ENCODE measurements around the gene PTPRN2. TPM values are rescaled to one million over a fixed set of nuclear protein-coding genes. Genes with fewer than 3 reads are reported as not detected.

Gene PTPRN2
- total and polyA plus RNA-seq, 7 donors = 3.2 to 7.1 (median 5.5) TPM

DNA sequence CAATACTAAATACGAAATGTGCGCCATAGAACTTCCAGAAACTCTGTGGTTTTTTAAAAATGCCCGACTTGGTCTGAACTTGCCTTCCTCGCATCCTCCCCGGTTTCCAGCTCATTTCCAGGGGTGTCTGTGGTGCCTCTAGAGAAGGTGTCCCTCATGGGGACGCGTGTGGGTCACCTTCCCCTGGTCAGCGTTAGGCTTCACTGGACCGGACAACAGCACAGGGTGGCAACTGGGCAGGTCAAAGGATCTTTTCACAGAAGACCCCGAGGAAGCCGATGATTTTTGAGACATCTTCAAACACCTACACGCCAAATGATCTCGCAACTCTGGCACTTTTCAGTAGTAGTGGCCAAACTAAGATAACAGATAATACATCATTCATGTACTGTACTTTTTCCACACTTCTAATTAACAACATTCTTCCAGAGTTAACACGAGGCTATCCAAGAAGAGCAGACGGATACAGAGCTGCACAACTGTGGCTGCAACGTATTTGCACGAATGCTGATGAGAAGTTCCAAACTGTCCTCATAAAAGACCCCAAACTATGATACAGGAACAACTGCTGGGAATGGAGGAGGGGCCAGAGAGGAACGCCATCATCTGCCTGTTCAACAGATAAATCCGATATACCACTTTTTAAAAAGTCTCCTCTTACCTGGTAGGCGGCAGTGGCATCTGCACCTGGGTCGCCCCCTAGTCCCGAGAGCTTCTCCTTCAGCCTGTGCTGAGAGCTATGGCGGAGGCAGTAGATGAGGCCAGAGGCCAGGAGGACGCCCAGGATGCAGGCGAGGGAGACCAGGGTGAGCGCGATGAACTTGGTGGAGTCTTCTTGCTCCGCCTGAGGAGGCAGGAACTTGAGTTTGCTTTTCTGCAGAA lies 905.3 kb downstream of the PTPRN2 start:
- H3K27me3 ChIP-seq = peaks cover 36 to 80% (median 62%) of the 10 kb centered on the region in 3 donors
- intact Hi-C loops (cut with DNase I) = no loop called here
- H3K9me3 ChIP-seq = no peaks in the 10 kb centered on the region
- no peak overlapping the region for H3K27ac ChIP-seq
- no peaks in the 10 kb centered on the region for H3K36me3 ChIP-seq
- TF ChIP-seq, protein P1, sequence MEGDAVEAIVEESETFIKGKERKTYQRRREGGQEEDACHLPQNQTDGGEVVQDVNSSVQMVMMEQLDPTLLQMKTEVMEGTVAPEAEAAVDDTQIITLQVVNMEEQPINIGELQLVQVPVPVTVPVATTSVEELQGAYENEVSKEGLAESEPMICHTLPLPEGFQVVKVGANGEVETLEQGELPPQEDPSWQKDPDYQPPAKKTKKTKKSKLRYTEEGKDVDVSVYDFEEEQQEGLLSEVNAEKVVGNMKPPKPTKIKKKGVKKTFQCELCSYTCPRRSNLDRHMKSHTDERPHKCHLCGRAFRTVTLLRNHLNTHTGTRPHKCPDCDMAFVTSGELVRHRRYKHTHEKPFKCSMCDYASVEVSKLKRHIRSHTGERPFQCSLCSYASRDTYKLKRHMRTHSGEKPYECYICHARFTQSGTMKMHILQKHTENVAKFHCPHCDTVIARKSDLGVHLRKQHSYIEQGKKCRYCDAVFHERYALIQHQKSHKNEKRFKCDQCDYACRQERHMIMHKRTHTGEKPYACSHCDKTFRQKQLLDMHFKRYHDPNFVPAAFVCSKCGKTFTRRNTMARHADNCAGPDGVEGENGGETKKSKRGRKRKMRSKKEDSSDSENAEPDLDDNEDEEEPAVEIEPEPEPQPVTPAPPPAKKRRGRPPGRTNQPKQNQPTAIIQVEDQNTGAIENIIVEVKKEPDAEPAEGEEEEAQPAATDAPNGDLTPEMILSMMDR (IDR thresholded peaks at IDR 0.05) = no peak
- no peak for TF ChIP-seq POLR2AphosphoS5 (IDR thresholded peaks at IDR 0.05)
- no peak for TF ChIP-seq POLR2A (IDR thresholded peaks at IDR 0.05)
- TF ChIP-seq EP300 (IDR thresholded peaks at IDR 0.05) = no peak
- 62 to 68% methylated on average over 28 of the region's 28 CpGs for WGBS, 2 donors
- H3K4me1 ChIP-seq = peaks cover 0 to 26% (median 23%) of the 10 kb centered on the region in 4 donors
- no peak overlapping the region for H3K4me3 ChIP-seq
- DNase-seq = no peak

DNA sequence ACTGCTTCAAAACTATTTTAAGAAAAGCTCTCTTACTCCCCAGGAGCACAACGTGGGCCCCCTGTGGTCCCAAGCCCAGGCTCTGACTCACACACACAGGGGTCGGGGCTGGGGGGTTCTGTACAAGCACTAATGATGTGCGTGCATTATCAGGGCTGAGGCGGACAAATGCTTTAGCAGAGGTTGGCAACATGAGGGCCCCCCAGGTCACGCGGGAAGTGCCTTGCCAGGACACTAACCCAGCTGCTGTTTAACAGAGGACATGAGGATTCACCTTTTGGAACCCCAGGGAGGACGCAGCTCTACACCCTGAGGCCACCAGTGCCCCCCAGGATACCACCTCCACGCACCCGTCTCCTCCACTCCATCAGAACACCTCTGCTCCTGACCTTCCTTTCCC lies 908.0 kb downstream of the PTPRN2 start:
- Histone ChIP-seq H3K27me3 (peaks cover 14 to 59% (median 36%) of the 10 kb centered on the region in 3 donors), H3K9me3 (no peaks in the 10 kb centered on the region), H3K4me1 (peaks cover 0 to 11% (median 11%) of the 10 kb centered on the region in 4 donors), H3K36me3 (no peaks in the 10 kb centered on the region), H3K27ac (no peak overlapping the region), H3K4me3 (no peak overlapping the region)
- WGBS, 2 donors = 65% methylated on average over 9 of the region's 9 CpGs
- DNase-seq = peak; percentile 54
- TF ChIP-seq, protein P1 (IDR thresholded peaks at IDR 0.05) = no peak
- TF ChIP-seq EP300 (IDR thresholded peaks at IDR 0.05) (no peak), POLR2AphosphoS5 (IDR thresholded peaks at IDR 0.05) (no peak), POLR2A (IDR thresholded peaks at IDR 0.05) (no peak)
- intact Hi-C loops (cut with DNase I) = no loop called here

DNA sequence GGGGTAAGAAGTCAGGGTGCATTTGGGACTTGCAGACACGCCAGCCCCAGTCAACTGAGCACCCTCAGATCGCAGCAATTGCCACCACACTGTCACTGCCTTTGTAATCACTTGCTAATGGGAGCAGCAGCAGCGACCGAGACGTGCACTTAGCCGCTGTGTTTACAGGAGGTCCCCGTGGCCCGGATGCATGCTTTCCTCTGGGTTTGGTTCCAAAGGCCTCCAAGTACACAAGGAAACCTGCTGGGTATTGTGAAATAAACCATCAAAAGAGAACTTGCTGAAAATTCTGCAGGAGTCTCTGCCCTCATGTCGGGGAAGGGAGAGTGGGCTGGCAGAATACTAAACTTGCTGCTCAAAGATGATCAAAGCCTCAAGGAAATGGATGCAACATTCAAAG lies 909.1 kb downstream of the PTPRN2 start:
- Histone ChIP-seq H3K36me3 (no peaks in the 10 kb centered on the region), H3K9me3 (no peaks in the 10 kb centered on the region), H3K27ac (no peak overlapping the region), H3K4me1 (peaks cover 0 to under 1% (median under 1%) of the 10 kb centered on the region in 4 donors), H3K27me3 (peaks cover 9 to 48% (median 25%) of the 10 kb centered on the region in 3 donors), H3K4me3 (no peak overlapping the region)
- intact Hi-C loops (cut with DNase I) = no loop called here
- WGBS, 2 donors = 36 to 58% methylated on average over 9 of the region's 9 CpGs
- TF ChIP-seq POLR2AphosphoS5 (IDR thresholded peaks at IDR 0.05) (no peak), POLR2A (IDR thresholded peaks at IDR 0.05) (no peak), EP300 (IDR thresholded peaks at IDR 0.05) (no peak)
- TF ChIP-seq, protein P1 (IDR thresholded peaks at IDR 0.05) = no peak
- peak; percentile 50 for DNase-seq

DNA sequence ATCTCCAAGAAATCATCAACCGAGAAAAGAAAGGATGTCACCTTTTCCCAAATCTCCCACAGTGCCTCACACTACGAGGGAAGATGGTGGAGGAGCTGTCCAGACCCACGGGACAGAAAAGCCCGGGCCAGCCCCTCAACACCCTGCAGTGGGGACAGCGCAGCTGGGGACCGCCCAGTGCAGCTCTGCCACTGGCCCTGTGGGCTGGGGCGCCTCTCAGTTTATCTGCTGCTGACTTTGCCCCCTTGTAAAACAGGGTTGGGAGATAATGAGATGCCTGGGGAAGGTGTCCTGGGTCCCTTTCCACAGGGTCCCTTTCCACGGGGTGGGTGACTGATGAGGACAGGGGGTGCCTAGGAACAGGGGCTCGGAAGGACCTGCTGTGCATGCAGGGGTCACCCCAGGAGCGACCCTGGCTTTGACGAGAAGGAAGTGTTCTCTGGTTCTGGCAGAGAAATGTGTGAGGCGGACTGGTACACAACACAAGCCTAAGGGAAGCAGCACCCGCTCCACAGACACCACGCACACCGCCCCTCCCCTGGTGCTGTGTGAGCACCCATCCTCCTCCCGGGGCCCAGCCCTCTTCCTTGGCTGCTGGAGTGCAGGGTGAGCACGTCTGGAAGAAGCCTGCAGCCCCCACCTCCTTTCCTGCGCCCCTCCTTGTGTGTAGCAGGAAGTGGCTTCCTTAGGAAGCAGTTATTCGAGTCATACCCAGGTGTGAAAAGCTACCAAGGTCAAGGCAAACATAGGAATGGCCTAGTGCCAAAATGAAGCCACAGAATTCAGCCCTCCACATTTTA lies 911.0 kb downstream of the PTPRN2 start:
- WGBS, 2 donors = 27 to 66% methylated on average over 19 of the region's 19 CpGs
- peak; percentile 46 for DNase-seq
- intact Hi-C loops (cut with DNase I) = no loop called here
- TF ChIP-seq POLR2AphosphoS5 (IDR thresholded peaks at IDR 0.05) = no peak
- TF ChIP-seq, protein P1 (IDR thresholded peaks at IDR 0.05) = no peak
- no peak for TF ChIP-seq POLR2A (IDR thresholded peaks at IDR 0.05)
- TF ChIP-seq EP300 (IDR thresholded peaks at IDR 0.05) = no peak
- no peak overlapping the region for H3K4me3 ChIP-seq
- no peak overlapping the region for H3K27ac ChIP-seq
- no peaks in the 10 kb centered on the region for H3K4me1 ChIP-seq
- peaks cover 0 to 32% (median 8%) of the 10 kb centered on the region in 3 donors for H3K27me3 ChIP-seq
- no peaks in the 10 kb centered on the region for H3K9me3 ChIP-seq
- H3K36me3 ChIP-seq = no peaks in the 10 kb centered on the region

All from sigmoid colon (tissue), 7 donors.